WTC11 (cell line): ENCODE data around the gene PAM16. TPM values are rescaled to one million over a fixed set of nuclear protein-coding genes. Genes with fewer than 3 reads are reported as not detected.
A peak's percentile ranks its signal among the peaks of the same experiment; 100 is the strongest.

Source experiments
- ATAC-seq: fragments of 200-7000 bp; cut with Tn5 transposase; 2 replicates; pipeline ENCODE4 v1.10.0; 2021; ENCODE audit warnings: mild to moderate bottlenecking, moderate library complexity
- CTCF ChIA-PET: fragments of 300-600 bp; sonication (Branson Sonifier 250); formaldehyde crosslinking; loops from one replicate; lab custom pipeline; 2021; ENCODE audit warnings: antibody characterized with exemption; lab: Charles Lee
- POLR2A ChIA-PET: fragments of 350-600 bp; sonication (Branson Sonifier 250); formaldehyde crosslinking; loops from one replicate; lab custom pipeline; 2021; ENCODE audit warnings: antibody characterized with exemption; lab: Charles Lee
- DNase-seq: peaks from one replicate; pipeline ENCODE4 v3.0.0; 2021; ENCODE audit warnings: low spot score
- H3K27ac Mint-ChIP-seq: 2 replicates; pipeline ENCODE4 v1.8.0; 2021; ENCODE audit warnings: mixed read lengths
- H3K27me3 Mint-ChIP-seq: 2 replicates; pipeline ENCODE4 v1.8.0; 2021; ENCODE audit warnings: low read depth, mild to moderate bottlenecking, moderate library complexity, mixed read lengths
- H3K36me3 Mint-ChIP-seq: 2 replicates; pipeline ENCODE4 v1.8.0; 2021; ENCODE audit warnings: mixed read lengths
- H3K4me1 Mint-ChIP-seq: 2 replicates; pipeline ENCODE4 v1.8.0; 2022; ENCODE audit warnings: mixed read lengths
- H3K4me3 Mint-ChIP-seq: 2 replicates; pipeline ENCODE4 v1.8.0; 2021; ENCODE audit warnings: mild to moderate bottlenecking, moderate library complexity, mixed read lengths
- H3K9me3 Mint-ChIP-seq: 2 replicates; pipeline ENCODE4 v1.8.0; 2021; ENCODE audit warnings: mixed read lengths
- ATF1 ChIP-seq: sonication (generic); formaldehyde crosslinking; IDR thresholded peaks from 2 replicates; pipeline ENCODE4 v1.8.1; 2023; ENCODE audit warnings: mild to moderate bottlenecking, moderate library complexity, missing genetic modification reagents
- ELF4 ChIP-seq: sonication (generic); formaldehyde crosslinking; IDR thresholded peaks from 2 replicates; pipeline ENCODE4 v1.8.1; 2022; ENCODE audit warnings: low read depth, mild to moderate bottlenecking, moderate library complexity, missing genetic modification reagents
- SP1 ChIP-seq: sonication (generic); formaldehyde crosslinking; conservative IDR thresholded peaks from 2 replicates; pipeline ENCODE4 v1.8.1; 2022; ENCODE audit warnings: missing genetic modification reagents
- TEAD4 ChIP-seq: sonication (generic); formaldehyde crosslinking; IDR thresholded peaks from 2 replicates; pipeline ENCODE4 v1.8.0; 2022; ENCODE audit warnings: mild to moderate bottlenecking, missing genetic modification reagents
- ZNF263 ChIP-seq: sonication (generic); formaldehyde crosslinking; IDR thresholded peaks from 2 replicates; pipeline ENCODE4 v1.8.1; 2022; ENCODE audit warnings: low read depth, mild to moderate bottlenecking, moderate library complexity, missing genetic modification reagents
- ZNF671 ChIP-seq: fragments of 250-450 bp; sonication (Bioruptor Pico); IDR thresholded peaks from 2 replicates; pipeline ENCODE4 v1.8.0; 2021; ENCODE audit warnings: mild to moderate bottlenecking
- total RNA-seq: library from RNA; stranded (reverse); gene quantifications from 3 replicates; pipeline ENCODE4 v1.2.3, GENCODE V29; 2021
- TF ChIP-seq, protein P1 (sequence below): sonication (generic); formaldehyde crosslinking; IDR thresholded peaks from 2 replicates; pipeline ENCODE4 v1.8.0; 2022; ENCODE audit warnings: missing genetic modification reagents
- TF ChIP-seq, protein P2 (sequence below): fragments of 250-450 bp; sonication (Bioruptor Pico); IDR thresholded peaks from 2 replicates; pipeline ENCODE4 v2.1.2; 2022; ENCODE audit warnings: mild to moderate bottlenecking, moderate library complexity
- TF ChIP-seq, protein P3 (sequence below): sonication (generic); formaldehyde crosslinking; IDR thresholded peaks from 2 replicates; pipeline ENCODE4 v1.8.1; 2022; ENCODE audit warnings: low read depth, mild to moderate bottlenecking, moderate library complexity, missing genetic modification reagents, borderline replicate concordance
- TF ChIP-seq, protein P4 (sequence below): fragments of 250-450 bp; sonication (Bioruptor Pico); conservative IDR thresholded peaks from 2 replicates; pipeline ENCODE4 v1.9.0; 2021; ENCODE audit warnings: mild to moderate bottlenecking
- TF ChIP-seq, protein P5 (sequence below): sonication (generic); formaldehyde crosslinking; IDR thresholded peaks from 2 replicates; pipeline ENCODE4 v1.8.1; 2023; ENCODE audit warnings: mild to moderate bottlenecking, missing genetic modification reagents
- TF ChIP-seq, protein P6 (sequence below): fragments of 250-450 bp; sonication (Bioruptor Pico); IDR thresholded peaks from 2 replicates; pipeline ENCODE4 v1.9.0; 2021; ENCODE audit warnings: mild to moderate bottlenecking
- TF ChIP-seq, protein P7 (sequence below): sonication (generic); formaldehyde crosslinking; IDR thresholded peaks from 2 replicates; pipeline ENCODE4 v1.8.0; 2023; ENCODE audit warnings: missing genetic modification reagents, mild to moderate bottlenecking, borderline replicate concordance
- TF ChIP-seq, protein P8 (sequence below): sonication (generic); formaldehyde crosslinking; IDR thresholded peaks from 2 replicates; pipeline ENCODE4 v1.8.0; 2022; ENCODE audit warnings: mild to moderate bottlenecking, missing genetic modification reagents

PAM16 gene
- total RNA-seq, 1 experiment from 2014 or later: 88.9 TPM

DNA sequence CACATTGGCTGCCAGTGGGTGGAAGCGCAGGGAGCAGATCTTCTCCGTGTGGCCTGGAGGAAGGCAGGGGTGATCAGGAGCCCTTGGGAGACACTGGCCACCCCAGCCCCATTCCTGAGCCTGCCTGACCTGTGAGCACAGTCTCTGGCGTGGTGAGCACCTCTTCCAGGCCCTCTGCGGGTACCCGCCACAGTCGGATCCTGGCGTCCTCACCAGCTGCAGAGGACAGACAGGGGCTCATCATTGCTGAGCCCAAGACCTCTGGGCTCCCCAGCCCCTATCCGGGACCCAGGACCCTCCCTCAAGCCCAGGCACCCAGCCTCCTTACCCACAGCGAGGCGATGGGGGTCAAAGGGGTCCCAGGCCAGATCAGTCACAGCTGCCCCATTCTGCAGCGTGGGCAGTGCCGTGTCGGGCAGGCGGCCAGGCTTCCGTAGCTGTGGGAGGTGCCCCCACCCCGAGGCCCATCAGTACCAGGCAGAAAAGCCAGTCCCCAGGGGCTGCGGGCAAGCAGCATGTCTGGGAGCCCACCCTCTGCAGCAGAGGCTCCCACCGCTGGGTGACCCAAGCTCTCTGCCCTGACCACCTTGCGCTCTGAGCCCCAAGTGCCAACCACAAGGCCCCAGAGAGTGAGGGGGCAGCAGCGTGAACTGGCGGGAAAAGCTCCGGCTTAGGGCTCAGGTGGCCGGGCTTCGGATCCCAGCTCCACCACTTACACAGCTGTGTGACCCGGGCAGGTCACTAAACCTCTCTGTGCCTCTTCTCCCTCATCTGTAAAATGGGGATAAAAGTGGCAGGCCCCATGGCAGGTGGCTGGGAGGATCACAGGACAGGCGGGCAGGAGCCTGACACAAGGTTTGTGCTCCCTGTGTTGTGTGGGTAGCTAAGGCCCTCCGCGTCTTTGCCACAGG, 10.2 kb upstream of the PAM16 start (continued):
- TF ChIP-seq, protein P1, sequence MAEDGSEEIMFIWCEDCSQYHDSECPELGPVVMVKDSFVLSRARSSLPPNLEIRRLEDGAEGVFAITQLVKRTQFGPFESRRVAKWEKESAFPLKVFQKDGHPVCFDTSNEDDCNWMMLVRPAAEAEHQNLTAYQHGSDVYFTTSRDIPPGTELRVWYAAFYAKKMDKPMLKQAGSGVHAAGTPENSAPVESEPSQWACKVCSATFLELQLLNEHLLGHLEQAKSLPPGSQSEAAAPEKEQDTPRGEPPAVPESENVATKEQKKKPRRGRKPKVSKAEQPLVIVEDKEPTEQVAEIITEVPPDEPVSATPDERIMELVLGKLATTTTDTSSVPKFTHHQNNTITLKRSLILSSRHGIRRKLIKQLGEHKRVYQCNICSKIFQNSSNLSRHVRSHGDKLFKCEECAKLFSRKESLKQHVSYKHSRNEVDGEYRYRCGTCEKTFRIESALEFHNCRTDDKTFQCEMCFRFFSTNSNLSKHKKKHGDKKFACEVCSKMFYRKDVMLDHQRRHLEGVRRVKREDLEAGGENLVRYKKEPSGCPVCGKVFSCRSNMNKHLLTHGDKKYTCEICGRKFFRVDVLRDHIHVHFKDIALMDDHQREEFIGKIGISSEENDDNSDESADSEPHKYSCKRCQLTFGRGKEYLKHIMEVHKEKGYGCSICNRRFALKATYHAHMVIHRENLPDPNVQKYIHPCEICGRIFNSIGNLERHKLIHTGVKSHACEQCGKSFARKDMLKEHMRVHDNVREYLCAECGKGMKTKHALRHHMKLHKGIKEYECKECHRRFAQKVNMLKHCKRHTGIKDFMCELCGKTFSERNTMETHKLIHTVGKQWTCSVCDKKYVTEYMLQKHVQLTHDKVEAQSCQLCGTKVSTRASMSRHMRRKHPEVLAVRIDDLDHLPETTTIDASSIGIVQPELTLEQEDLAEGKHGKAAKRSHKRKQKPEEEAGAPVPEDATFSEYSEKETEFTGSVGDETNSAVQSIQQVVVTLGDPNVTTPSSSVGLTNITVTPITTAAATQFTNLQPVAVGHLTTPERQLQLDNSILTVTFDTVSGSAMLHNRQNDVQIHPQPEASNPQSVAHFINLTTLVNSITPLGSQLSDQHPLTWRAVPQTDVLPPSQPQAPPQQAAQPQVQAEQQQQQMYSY: no peak
- TF ChIP-seq, protein P2, sequence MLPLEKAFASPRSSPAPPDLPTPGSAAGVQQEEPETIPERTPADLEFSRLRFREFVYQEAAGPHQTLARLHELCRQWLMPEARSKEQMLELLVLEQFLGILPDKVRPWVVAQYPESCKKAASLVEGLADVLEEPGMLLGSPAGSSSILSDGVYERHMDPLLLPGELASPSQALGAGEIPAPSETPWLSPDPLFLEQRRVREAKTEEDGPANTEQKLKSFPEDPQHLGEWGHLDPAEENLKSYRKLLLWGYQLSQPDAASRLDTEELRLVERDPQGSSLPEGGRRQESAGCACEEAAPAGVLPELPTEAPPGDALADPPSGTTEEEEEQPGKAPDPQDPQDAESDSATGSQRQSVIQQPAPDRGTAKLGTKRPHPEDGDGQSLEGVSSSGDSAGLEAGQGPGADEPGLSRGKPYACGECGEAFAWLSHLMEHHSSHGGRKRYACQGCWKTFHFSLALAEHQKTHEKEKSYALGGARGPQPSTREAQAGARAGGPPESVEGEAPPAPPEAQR (CRISPR knock-in tag): no peak
- no peak for TF ChIP-seq ZNF263 (CRISPR knock-in tag)
- TF ChIP-seq, protein P3, sequence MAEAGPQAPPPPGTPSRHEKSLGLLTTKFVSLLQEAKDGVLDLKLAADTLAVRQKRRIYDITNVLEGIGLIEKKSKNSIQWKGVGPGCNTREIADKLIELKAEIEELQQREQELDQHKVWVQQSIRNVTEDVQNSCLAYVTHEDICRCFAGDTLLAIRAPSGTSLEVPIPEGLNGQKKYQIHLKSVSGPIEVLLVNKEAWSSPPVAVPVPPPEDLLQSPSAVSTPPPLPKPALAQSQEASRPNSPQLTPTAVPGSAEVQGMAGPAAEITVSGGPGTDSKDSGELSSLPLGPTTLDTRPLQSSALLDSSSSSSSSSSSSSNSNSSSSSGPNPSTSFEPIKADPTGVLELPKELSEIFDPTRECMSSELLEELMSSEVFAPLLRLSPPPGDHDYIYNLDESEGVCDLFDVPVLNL: no peak

DNA sequence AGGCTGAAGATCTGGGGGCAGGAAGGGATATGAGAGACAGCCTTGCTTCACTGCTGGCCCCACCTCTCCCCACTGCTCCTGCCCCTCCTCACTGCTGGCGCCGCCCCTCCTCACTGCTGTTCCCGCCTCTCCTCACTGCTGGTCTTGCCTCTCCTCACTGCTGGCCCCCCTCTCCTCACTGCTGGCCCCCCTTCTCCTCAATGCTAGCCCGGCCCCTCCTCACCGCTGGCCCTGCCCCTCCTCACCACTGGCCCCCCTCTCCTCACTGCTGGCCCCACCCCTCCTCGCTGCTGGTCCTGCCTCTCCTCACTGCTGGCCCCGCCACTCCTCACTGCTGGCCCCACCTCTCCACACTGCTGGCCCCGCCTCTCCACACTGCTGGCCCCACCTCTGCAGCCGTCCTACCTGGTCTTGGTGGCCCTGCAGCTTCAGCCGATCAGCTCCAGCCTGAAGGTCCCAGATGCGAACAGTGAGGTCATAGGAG, 9.5 kb upstream of the PAM16 start:
- ChIA-PET CTCF (interaction anchor here (0.6 to 5.6 kb wide), 6 partner anchors 9 to 99 kb away, joined by 3 to 322 read pairs (median 16); partner anchors contain the start of genes CORO7, PAM16 and TFAP4), POLR2A (no interaction called here)
- Mint-ChIP-seq H3K9me3 (no peaks in the 10 kb centered on the region), H3K4me1 (no peaks in the 10 kb centered on the region), H3K27ac (no peak overlapping the region), H3K27me3 (no peaks in the 10 kb centered on the region), H3K36me3 (peaks cover 2% of the 10 kb centered on the region; the same call in 1 of the 2 replicates), H3K4me3 (no peak overlapping the region)
- peak; percentile 62 for ATAC-seq
- DNase-seq: no peak
- TF ChIP-seq, protein P4, sequence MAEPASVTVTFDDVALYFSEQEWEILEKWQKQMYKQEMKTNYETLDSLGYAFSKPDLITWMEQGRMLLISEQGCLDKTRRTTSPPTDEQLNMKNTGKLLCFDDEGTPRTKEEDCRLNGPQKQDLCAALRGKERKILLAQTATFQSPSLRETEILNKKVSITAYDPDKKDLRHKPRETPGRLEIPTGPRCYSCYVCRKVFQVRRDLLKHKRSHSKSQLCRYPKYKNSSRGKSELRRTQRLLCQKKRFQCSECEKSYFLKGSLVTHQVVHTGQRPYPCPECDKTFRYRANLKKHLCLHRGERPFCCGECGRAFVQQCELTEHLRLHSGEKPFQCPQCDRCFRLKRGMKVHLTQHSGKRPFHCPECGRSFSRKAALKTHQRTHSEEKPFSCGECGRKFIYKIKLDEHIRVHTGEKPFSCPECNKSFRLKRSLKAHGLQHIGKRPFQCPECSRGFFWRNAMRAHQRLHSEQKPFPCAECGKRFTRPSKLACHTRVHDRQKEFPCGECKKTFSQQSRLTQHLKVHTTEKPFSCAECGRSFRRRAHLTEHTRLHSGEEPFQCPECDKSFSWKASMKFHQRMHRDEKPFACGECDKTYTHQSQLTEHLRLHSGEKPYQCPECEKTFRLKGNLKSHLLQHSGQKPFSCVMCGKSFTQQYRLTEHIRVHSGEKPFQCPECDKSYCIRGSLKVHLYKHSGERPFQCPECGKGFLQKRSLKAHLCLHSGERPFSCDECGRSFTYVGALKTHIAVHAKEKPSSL: no peak
- TF ChIP-seq ZNF671 (CRISPR knock-in tag) (no peak), TEAD4 (CRISPR knock-in tag) (no peak), ELF4 (CRISPR knock-in tag) (no peak), ATF1 (CRISPR knock-in tag) (no peak), SP1 (CRISPR knock-in tag) (no peak)
- TF ChIP-seq, protein P5, sequence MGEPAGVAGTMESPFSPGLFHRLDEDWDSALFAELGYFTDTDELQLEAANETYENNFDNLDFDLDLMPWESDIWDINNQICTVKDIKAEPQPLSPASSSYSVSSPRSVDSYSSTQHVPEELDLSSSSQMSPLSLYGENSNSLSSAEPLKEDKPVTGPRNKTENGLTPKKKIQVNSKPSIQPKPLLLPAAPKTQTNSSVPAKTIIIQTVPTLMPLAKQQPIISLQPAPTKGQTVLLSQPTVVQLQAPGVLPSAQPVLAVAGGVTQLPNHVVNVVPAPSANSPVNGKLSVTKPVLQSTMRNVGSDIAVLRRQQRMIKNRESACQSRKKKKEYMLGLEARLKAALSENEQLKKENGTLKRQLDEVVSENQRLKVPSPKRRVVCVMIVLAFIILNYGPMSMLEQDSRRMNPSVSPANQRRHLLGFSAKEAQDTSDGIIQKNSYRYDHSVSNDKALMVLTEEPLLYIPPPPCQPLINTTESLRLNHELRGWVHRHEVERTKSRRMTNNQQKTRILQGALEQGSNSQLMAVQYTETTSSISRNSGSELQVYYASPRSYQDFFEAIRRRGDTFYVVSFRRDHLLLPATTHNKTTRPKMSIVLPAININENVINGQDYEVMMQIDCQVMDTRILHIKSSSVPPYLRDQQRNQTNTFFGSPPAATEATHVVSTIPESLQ (CRISPR knock-in tag): no peak
- TF ChIP-seq, protein P6, sequence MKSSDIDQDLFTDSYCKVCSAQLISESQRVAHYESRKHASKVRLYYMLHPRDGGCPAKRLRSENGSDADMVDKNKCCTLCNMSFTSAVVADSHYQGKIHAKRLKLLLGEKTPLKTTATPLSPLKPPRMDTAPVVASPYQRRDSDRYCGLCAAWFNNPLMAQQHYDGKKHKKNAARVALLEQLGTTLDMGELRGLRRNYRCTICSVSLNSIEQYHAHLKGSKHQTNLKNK (CRISPR knock-in tag): no peak
- TF ChIP-seq, protein P7, sequence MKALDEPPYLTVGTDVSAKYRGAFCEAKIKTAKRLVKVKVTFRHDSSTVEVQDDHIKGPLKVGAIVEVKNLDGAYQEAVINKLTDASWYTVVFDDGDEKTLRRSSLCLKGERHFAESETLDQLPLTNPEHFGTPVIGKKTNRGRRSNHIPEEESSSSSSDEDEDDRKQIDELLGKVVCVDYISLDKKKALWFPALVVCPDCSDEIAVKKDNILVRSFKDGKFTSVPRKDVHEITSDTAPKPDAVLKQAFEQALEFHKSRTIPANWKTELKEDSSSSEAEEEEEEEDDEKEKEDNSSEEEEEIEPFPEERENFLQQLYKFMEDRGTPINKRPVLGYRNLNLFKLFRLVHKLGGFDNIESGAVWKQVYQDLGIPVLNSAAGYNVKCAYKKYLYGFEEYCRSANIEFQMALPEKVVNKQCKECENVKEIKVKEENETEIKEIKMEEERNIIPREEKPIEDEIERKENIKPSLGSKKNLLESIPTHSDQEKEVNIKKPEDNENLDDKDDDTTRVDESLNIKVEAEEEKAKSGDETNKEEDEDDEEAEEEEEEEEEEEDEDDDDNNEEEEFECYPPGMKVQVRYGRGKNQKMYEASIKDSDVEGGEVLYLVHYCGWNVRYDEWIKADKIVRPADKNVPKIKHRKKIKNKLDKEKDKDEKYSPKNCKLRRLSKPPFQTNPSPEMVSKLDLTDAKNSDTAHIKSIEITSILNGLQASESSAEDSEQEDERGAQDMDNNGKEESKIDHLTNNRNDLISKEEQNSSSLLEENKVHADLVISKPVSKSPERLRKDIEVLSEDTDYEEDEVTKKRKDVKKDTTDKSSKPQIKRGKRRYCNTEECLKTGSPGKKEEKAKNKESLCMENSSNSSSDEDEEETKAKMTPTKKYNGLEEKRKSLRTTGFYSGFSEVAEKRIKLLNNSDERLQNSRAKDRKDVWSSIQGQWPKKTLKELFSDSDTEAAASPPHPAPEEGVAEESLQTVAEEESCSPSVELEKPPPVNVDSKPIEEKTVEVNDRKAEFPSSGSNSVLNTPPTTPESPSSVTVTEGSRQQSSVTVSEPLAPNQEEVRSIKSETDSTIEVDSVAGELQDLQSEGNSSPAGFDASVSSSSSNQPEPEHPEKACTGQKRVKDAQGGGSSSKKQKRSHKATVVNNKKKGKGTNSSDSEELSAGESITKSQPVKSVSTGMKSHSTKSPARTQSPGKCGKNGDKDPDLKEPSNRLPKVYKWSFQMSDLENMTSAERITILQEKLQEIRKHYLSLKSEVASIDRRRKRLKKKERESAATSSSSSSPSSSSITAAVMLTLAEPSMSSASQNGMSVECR (CRISPR knock-in tag): no peak
- TF ChIP-seq, protein P2 (CRISPR knock-in tag): no peak
- TF ChIP-seq, protein P8, sequence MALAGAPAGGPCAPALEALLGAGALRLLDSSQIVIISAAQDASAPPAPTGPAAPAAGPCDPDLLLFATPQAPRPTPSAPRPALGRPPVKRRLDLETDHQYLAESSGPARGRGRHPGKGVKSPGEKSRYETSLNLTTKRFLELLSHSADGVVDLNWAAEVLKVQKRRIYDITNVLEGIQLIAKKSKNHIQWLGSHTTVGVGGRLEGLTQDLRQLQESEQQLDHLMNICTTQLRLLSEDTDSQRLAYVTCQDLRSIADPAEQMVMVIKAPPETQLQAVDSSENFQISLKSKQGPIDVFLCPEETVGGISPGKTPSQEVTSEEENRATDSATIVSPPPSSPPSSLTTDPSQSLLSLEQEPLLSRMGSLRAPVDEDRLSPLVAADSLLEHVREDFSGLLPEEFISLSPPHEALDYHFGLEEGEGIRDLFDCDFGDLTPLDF (CRISPR knock-in tag): no peak
